DND-41 (cell line): ENCODE data around the gene PRKACA.

Experiments used
- ATAC-seq: fragments of 200-7000 bp; cut with Tn5 transposase; 3 replicates; pipeline ENCODE4 v1.9.1; 2021; ENCODE audit warnings: low read depth; ENCODE audit not compliant: insufficient read depth
- DNase-seq: peaks from one replicate; pipeline ENCODE4 v3.0.0-alpha.2; 2020
- H2AFZ ChIP-seq: 2 replicates; pipeline ENCODE4 v1.6.0; 2012; ENCODE audit warnings: low read depth, low read length
- H3K27ac ChIP-seq: 2 replicates; pipeline ENCODE4 v1.5.1; 2012; ENCODE audit warnings: low read length, inconsistent platforms
- H3K27me3 ChIP-seq: fragments of 200-600 bp; sonication (generic); 2 replicates; pipeline ENCODE4 v1.6.0; 2012; ENCODE audit warnings: low read length, mild to moderate bottlenecking, inconsistent platforms; ENCODE audit not compliant: insufficient read depth, poor library complexity
- H3K36me3 ChIP-seq: 2 replicates; pipeline ENCODE4 v1.5.1; 2012; ENCODE audit warnings: low read length, inconsistent platforms; ENCODE audit not compliant: insufficient read depth
- H3K4me1 ChIP-seq: 2 replicates; pipeline ENCODE4 v1.5.1; 2012; ENCODE audit warnings: mild to moderate bottlenecking, low read length; ENCODE audit not compliant: insufficient read depth
- H3K4me2 ChIP-seq: 2 replicates; pipeline ENCODE4 v1.6.0; 2012; ENCODE audit warnings: mild to moderate bottlenecking, moderate library complexity, low read length, inconsistent platforms; ENCODE audit not compliant: insufficient read depth
- H3K4me3 ChIP-seq, 2 experiments: fragments of 200-600 bp in 1 of 2; shearing (Covaris generic) in 1 of 2; 2 replicates each; pipeline ENCODE4 v1.5.1; 2012 to 2016; ENCODE audit warnings: inconsistent platforms in 2 of 2, low read length in 2 of 2, mild to moderate bottlenecking in 2 of 2, low read depth in 1 of 2, moderate library complexity in 1 of 2
- H3K79me2 ChIP-seq: 2 replicates; pipeline ENCODE4 v1.6.0; 2012; ENCODE audit warnings: low read length, inconsistent platforms; ENCODE audit not compliant: insufficient read depth
- H3K9ac ChIP-seq: 2 replicates; pipeline ENCODE4 v1.6.0; 2012; ENCODE audit warnings: low read depth, mild to moderate bottlenecking, inconsistent platforms, low read length, moderate library complexity
- H3K9me3 ChIP-seq: 2 replicates; pipeline ENCODE4 v1.5.1; 2012; ENCODE audit warnings: low read length, moderate library complexity, mild to moderate bottlenecking, inconsistent platforms; ENCODE audit not compliant: insufficient read depth, severe bottlenecking
- H4K20me1 ChIP-seq: 2 replicates; pipeline ENCODE4 v1.6.0; 2012; ENCODE audit warnings: low read length; ENCODE audit not compliant: insufficient read depth
- CTCF ChIP-seq: IDR thresholded peaks from 2 replicates; pipeline ENCODE4 v1.5.1; 2012; ENCODE audit warnings: borderline replicate concordance, low read length, moderate library complexity, mild to moderate bottlenecking; ENCODE audit not compliant: poor library complexity, severe bottlenecking; ENCODE audit errors: extremely low read depth
- EZH2 ChIP-seq: IDR thresholded peaks from 3 replicates; pipeline ENCODE4 v1.6.1; 2012; ENCODE audit warnings: borderline replicate concordance, low read depth, mild to moderate bottlenecking, moderate library complexity, low read length, inconsistent platforms; ENCODE audit not compliant: severe bottlenecking

Gene PRKACA

GRCh38 chr19:14110650-14111049, 6.9 kb downstream of the PRKACA start:
- Histone ChIP-seq H4K20me1 (peaks cover 20% of the 10 kb centered on the region), H3K27ac (no peak overlapping the region), H3K36me3 (peaks cover 12% of the 10 kb centered on the region), H3K9me3 (no peaks in the 10 kb centered on the region), H3K4me1 (peaks cover 3% of the 10 kb centered on the region), H3K4me3 (no peak overlapping the region), H2AFZ (no peak overlapping the region), H3K79me2 (peaks cover 41% of the 10 kb centered on the region), H3K9ac (no peak overlapping the region), H3K27me3 (no peaks in the 10 kb centered on the region), H3K4me2 (no peak overlapping the region)
- DNase-seq (no peak), ATAC-seq (no peak)
- TF ChIP-seq CTCF (no peak), EZH2 (no peak)

- ATAC-seq, result no peak
- Histone ChIP-seq H4K20me1 (peaks cover 7% of the 10 kb centered on the region; the same call in 1 of the 2 replicates), H2AFZ (no peak overlapping the region), H3K9me3 (no peaks in the 10 kb centered on the region), H3K27me3 (no peaks in the 10 kb centered on the region), H3K4me3 (no peak overlapping the region), H3K27ac (no peak overlapping the region), H3K4me2 (no peak overlapping the region), H3K9ac (no peak overlapping the region), H3K4me1 (no peaks in the 10 kb centered on the region), H3K36me3 (peaks cover 26% of the 10 kb centered on the region), H3K79me2 (peaks cover 15% of the 10 kb centered on the region; the same call in 1 of the 2 replicates)
- no peak for DNase-seq
- TF ChIP-seq EZH2, result no peak
- TF ChIP-seq CTCF, result no peak
Measured at GRCh38 chr19:14107581-14108461, 9.7 kb downstream of the PRKACA start.

- no peaks in the 10 kb centered on the region for H3K27me3 ChIP-seq
- H3K27ac ChIP-seq, result no peak overlapping the region
- H3K4me2 ChIP-seq, result no peak overlapping the region
- ATAC-seq (no peak), DNase-seq (no peak)
- H3K79me2 ChIP-seq, result peaks cover 12% of the 10 kb centered on the region; the same call in 1 of the 2 replicates
- peaks cover 4% of the 10 kb centered on the region; the same call in 1 of the 2 replicates for H4K20me1 ChIP-seq
- no peak overlapping the region for H2AFZ ChIP-seq
- peaks cover 35% of the 10 kb centered on the region for H3K36me3 ChIP-seq
- no peak overlapping the region for H3K9ac ChIP-seq
- no peak overlapping the region for H3K4me3 ChIP-seq
- H3K4me1 ChIP-seq, result no peaks in the 10 kb centered on the region
- TF ChIP-seq CTCF (no peak), EZH2 (no peak)
- no peaks in the 10 kb centered on the region for H3K9me3 ChIP-seq
Measured at GRCh38 chr19:14106840-14107239, 10.7 kb downstream of the PRKACA start.
